T1000 (cell line): ENCODE data around the gene PTPRT.

ENCODE experiments used
- DNase-seq: peaks from one replicate; lab custom pipeline; 2025; ENCODE audit warnings: mixed read lengths; lab: John Stamatoyannopoulos, UW

The PTPRT gene

GRCh38 chr20:43022568-43022967, 167.1 kb downstream of the PTPRT start:
- no peak for DNase-seq

- DNase-seq, result no peak
Observed at GRCh38 chr20:43022081-43022480, 167.6 kb downstream of the PTPRT start.

- DNase-seq, result no peak
Observed at GRCh38 chr20:43017241-43018030, 172.3 kb downstream of the PTPRT start.

GRCh38 chr20:43016257-43016656, 173.4 kb downstream of the PTPRT start:
- no peak for DNase-seq

- DNase-seq, result no peak
Observed at GRCh38 chr20:43015566-43015965, 174.1 kb downstream of the PTPRT start.

GRCh38 chr20:43014206-43014605, 175.5 kb downstream of the PTPRT start:
- no peak for DNase-seq

GRCh38 chr20:43011491-43011890, 178.2 kb downstream of the PTPRT start:
- DNase-seq, result no peak

GRCh38 chr20:43009532-43009931, 180.2 kb downstream of the PTPRT start:
- no peak for DNase-seq

GRCh38 chr20:43007525-43007924, 182.2 kb downstream of the PTPRT start:
- no peak for DNase-seq

GRCh38 chr20:43006651-43007375, 182.9 kb downstream of the PTPRT start:
- no peak for DNase-seq

- DNase-seq, result no peak
Observed at GRCh38 chr20:43003318-43003944, 186.3 kb downstream of the PTPRT start.

GRCh38 chr20:42996141-42996540, 193.6 kb downstream of the PTPRT start:
- no peak for DNase-seq

GRCh38 chr20:42988319-42988718, 201.4 kb downstream of the PTPRT start:
- DNase-seq, result no peak

GRCh38 chr20:42987376-42988114, 202.2 kb downstream of the PTPRT start:
- no peak for DNase-seq

GRCh38 chr20:42986143-42986773, 203.4 kb downstream of the PTPRT start:
- no peak for DNase-seq

- DNase-seq, result no peak
Observed at GRCh38 chr20:42985628-42986027, 204.1 kb downstream of the PTPRT start.

- DNase-seq, result no peak
Observed at GRCh38 chr20:42982218-42982617, 207.5 kb downstream of the PTPRT start.

GRCh38 chr20:42981253-42981652, 208.5 kb downstream of the PTPRT start:
- no peak for DNase-seq

- no peak for DNase-seq
Observed at GRCh38 chr20:42979720-42980119, 210.0 kb downstream of the PTPRT start.

GRCh38 chr20:42978184-42978974, 211.3 kb downstream of the PTPRT start:
- no peak for DNase-seq

- no peak for DNase-seq
Observed at GRCh38 chr20:42975974-42976373, 213.7 kb downstream of the PTPRT start.
